Inflammatory macrophage treated with lipopolysaccharide for 1 hour (primary cell): ENCODE results near the gene LYZ.
A peak's percentile ranks its signal among the peaks of the same experiment; 100 is the strongest.

Source experiments
- DNase-seq, 2 donors: peaks; one replicate each; pipeline ENCODE4 v3.0.0-alpha.2; 2020 to 2022

The LYZ gene

DNA sequence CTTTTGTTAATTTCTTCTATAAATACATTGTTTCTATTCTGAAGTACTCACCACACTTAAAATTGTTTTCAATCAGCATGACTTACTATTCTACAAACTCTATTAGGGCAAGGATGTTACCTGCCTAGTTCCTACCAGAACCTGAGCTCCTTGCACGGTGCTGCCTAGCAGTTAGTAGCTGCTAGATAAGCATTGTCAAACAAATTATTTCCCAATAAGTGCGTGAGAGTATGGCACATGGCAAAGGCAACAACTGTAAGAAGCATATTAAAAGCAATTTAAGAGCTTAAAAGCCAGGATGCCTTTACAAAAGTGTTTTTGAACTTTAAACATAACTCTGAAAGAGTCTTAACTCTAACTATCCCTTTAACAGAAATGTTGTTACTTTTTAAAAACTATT is 8.2 kb upstream of the LYZ start:
- no peak for DNase-seq

DNA sequence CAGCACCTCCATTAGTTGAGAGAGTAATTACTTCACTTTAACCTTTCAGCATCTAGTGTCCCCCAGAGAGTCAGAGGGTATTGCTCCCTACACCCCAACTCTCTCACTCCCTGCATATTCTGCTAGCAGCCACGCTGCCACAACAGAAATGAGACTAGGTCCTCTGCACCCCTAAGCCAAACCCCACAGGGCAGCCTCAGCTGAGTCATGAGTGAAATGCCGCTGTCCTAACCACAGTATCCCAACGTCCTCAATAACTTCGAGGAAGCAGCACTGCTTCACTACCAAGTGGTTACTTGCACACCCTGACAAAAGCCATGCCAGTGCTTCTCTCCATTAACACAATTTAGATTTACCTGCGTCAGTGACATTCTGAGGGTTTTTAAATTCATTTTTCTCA is 6.9 kb upstream of the LYZ start:
- peak in 1 of 2 donors; percentile 68 for DNase-seq

DNA sequence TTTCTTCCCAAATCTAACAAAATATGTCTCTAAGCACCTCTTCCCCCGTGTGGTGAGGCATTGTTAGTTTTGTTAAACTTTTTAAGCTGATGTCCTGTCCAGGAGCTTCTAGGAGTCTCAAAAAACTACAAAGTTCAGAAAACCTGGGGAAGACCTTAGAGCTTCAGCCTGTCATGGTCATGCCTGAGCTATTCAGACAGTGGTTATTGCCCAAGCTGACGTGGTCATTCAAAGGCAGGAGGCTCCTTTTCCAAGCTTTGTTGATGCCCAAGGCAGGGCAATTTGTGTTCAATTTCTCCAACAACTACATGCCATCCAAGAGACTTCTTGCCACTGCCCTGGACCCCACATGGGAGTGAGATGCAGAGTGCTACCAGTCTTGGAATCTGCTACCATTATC is 5.8 kb upstream of the LYZ start:
- no peak for DNase-seq

DNA sequence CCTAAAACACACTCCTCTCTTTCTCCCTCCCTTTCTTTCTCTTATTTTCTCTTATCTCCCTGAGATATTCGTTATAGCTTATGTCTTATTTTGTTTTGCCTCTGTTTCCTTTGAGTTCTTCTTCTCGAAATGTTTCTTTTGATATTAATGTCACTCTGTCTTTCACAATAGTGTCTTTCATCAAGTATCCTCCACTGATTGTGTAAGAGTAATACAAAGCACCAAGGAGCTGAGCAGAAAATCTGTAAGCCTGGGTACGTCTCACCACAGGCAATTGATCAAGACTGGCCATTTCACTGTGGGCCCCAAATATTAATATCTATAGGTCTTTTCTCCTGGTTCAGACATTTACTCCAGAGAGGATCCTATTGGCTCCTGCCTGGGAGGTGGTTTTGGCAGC is 4.8 kb upstream of the LYZ start:
- peak; percentile 67 to 70 for DNase-seq

DNA sequence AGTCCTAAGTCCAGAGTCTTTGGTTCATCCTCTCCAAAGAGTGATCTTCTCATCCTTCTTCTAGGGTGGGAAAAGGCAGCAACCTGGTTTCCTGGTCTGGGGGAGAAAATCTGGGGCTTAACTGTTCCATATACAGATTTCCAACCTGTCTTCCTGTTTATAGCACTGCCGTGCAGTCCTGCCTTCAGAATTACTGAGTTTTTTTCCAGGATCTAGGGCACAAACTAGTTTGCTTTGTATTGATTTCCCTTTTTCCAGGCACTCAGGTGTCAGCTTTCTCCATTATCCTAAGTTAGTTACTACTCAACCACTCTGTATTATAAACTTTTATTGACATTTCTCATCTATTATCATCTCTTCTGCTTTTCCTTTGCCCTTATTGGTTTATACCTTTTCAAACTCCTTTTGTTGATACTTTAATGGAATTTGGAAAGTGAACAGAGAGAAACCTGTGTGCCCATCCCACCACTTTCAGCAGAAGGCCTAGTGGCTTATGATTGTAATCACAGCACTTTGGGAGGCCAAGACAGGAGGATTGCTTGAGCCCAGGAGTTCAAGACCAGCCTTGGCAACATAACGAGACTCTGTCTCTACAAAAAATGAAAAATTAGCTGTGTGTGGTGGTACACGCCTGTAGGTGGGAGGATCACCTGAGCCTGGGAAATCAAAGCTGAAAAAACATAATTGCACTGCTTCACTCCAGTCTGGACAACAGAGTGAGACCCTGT is 4.1 kb upstream of the LYZ start:
- no peak for DNase-seq

DNA sequence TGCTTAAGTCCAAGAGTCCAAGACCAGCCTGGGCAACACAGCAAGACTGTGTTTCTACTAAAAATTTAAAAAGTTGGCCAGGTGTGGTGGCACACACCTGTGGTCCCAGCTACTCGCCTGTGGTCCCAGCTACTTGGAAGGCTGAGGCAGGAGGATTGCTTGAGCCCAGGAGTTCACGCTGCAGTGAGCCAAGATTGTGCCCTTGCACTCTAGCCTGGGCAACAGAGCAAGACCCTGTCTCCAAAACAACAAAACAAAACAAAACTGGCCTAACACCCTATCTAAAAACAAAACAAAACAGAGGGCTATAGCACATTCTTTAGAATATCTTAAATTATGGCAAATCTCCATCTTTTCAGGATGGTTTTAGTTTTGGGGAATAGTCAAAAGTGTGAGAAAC is 3.1 kb upstream of the LYZ start:
- DNase-seq, result no peak

DNA sequence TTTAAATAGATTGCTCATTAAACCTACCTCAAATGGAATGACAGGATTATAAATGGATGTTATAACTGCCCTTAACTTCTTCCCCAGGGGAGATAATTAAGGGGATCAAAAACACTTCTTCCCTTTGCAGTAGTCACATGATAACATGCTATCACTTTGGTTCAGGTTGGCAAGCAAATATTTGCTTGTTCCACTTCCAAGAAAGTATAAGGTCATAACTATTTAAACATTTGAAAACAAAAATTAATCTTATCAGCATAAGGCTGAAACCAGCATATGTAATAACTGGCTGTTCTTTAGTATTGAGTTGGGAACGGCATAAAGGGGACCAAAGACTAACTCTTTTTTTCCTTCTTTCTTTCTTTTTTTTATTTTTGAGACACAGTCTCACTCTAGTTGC is 2.4 kb upstream of the LYZ start:
- DNase-seq, result no peak

DNA sequence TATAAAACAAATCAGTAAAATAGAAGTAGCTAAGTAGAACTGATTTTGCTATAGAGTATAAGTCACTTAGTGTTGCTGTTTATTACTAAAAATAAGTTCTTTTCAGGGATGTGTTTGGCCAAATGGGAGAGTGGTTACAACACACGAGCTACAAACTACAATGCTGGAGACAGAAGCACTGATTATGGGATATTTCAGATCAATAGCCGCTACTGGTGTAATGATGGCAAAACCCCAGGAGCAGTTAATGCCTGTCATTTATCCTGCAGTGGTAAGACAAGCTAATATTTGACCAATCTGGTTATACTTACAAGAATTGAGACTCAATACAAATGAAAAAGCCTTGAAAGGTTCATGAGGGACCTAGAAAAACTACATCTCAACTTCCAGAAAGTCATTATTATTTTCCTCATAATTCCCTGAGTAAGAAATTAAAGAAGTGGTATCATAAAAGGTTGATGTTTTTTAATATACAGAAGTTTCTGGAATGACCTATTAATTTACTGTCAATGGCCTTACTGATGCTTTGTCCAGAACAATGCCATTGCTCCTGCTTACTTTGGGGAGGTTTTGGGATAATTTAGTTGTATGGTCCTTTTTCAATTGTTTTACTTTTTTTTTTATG is 1.9 kb downstream of the LYZ start:
- no peak for DNase-seq

DNA sequence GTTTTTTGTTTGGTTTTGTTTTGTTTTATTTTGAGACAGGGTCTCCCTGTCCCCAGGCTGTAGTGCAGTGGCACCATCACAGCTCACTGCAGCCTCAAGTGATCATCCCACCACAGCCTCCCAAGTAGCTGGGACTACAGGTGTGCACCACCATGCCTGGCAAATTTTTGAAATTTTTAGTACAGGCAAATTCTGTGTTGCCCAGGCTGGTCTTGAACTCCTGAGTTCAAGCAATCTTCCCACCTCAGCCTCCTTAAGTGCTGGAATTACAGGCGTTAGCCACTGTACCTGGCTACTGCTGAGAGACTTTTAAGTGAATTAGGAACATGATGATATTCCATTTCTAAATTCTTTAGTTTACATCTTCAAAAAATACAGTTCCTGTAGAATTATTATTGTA is 2.6 kb downstream of the LYZ start:
- DNase-seq, result no peak

DNA sequence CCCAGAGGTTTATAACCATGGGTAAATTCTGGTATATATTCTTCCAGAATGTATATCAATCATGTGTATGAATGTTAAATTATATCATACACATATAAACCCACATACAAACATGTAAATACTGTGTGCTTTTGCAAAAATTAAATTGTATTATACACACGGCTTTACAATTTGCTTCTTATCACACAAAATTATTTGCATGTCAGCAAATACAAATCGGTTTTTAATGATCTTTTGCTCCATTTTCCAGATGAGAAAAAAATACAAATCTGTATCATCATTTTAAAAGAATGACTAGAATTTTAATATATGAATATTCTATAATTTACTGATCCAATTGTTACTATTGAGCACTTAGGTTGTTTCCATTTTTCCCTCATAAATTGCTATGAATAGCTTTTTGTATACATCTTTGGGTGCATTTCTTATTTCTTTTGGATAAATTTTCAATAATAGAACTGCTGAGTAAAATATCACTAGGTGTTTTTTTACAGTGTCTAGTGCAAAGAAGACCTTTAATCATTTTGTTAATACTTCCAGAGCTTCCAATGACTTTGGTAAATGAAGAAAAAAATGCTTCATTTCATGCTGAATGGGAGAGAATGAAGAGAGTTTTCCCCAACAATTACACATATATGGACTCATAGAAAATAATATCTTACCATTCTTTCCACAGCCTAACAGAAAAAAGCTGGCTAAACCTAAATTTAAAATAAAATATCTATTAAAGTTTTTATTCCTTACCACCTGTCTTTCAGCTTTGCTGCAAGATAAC is 3.5 kb downstream of the LYZ start:
- DNase-seq, result no peak

DNA sequence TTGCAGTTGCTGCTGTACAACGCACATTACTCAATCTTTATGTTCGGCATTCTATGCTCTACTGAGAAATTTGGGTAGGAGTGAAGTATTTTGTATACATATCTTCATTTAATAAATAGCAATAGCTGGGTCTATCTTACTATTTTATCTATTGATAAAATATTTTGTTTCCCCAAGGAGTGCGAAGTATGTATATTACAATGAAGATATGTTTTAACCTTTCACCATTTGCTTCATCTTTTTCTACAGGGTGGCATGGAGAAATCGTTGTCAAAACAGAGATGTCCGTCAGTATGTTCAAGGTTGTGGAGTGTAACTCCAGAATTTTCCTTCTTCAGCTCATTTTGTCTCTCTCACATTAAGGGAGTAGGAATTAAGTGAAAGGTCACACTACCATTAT is 4.7 kb downstream of the LYZ start:
- no peak for DNase-seq

DNA sequence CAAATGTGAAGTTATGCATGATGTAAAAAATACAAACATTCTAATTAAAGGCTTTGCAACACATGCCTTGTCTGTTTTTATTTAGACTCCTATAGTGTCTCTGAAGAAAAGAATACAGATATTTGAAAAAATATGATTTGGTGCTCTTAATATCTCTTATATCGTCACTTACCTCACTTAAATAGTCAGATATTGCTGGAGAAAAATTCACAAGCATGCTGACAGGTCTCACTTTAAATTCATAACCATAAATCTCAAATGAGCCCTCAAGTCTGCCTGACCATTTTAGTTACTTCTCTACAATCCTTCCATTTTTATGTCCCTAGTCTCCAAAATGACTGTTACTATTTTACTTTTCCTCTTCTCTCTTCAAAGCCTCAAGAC is 6.0 kb downstream of the LYZ start:
- no peak for DNase-seq

DNA sequence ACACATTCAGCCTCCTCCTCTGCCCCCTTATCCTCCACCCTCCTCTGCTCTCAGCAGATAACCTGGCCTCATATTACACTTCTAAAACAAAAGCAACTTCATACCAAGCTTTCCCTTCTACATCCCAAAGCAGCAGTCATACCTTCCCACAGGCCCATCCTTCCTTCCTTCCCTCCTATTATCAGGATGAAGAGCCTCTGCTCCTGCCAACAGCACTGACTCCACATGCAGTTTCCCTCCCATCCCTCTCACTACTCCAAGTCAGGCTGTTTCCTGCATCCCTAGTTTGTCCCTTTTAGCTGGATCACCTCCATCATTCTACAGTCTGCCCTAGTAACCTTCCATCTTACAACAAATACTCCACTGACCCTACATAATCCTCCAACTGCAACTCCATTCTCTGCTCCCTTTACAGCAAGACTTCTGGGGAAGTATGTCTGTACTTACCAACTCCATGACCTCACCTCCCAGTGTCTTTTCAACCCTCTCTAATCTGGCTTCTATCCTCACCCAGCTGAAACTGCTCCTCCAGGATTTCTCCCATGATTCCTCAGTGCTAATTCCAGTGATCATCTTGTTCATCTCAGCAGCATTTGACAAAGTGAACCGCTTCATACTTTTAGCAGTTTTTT is 6.5 kb downstream of the LYZ start:
- DNase-seq, result no peak

DNA sequence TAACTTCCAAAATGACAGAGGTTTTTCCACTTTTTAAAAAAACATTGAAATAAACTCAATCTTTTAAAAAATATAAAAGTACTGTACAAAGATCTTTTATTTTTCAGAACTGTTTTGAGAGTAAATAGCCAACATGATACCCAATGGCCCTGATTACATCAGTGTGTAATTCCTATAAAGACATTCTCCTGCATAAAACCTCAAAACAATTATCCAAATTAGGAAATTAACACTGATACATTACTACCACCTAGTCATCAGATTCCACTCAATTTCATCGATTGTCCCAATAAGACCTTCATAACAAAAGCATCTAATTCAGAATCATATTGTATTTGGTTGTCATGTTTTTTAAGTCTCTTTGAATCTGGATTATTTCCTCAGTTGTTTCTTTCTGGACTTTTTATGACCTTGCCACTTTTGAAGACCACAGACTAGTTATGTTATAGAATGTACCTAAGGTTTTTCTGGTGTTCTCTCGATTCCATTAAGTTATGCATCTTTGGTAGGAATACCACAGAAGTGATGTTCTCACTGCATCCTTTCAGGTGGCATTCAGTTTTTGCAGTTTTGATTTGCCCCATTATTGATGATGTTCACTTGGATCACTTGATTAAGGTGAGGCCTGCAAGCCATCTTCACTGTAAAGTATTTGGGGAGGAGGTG is 7.3 kb downstream of the LYZ start:
- no peak for DNase-seq

DNA sequence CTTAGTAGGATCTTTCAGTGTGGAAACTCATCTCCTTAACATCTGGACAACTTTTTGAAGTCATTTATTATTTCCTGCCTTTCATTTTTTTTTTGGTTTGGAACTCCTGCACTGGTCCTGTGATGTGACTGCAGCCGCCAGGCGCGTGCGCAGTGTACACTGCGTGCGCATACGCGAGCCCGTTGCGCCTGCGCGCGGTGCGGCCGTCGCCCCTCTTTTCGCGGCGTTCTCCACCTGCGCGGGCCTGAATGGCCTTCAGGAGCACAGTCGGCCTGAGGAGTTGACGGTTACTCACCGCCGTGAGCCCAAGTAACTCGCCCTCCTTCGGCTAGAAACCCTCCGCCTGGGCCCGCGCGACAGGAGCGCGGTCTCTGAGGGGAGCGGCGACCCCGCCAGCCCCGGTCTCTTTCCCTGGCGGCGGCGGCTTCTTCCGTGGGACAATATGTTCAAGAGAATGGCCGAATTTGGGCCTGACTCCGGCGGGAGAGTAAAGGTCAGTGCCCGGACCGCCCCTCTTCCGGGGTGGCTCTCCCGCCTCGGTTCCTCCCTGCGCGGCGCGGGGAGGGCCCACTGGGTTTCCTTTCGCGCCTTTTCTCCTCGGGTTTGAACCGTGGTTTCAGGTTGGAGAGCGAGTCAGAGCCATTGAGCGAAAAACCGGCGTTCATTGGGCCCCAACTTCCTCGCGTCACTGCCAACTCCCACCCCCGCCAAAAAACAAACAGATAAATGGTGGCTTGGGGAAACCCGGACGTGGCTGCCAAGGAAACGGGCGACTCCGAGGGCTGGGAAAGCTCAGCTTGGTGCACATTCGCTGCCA is 11.6 kb downstream of the LYZ start, which contains the start of gene YEATS4:
TSS of gene YEATS4 (plus strand) at position 213 of the 817 bp plus-strand sequence. CDS start at position 443, 230 bp downstream.
- peak; percentile 88 to 92 for DNase-seq

DNA sequence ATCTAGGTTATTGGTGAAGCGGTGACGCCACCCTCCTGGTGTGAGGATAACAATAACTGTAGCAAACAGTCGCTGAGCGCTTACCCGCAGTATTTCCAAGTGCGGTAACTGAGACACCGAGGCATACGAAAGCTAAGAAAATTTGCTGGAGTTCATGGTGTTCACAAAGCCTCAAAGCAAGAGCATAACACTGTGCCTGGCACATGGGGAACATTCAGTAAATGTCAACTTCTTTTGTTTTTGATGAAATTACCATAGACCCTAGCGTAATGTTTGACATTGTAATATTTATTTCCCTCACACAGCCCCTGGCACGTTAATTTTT is 12.1 kb downstream of the LYZ start:
- no peak for DNase-seq

DNA sequence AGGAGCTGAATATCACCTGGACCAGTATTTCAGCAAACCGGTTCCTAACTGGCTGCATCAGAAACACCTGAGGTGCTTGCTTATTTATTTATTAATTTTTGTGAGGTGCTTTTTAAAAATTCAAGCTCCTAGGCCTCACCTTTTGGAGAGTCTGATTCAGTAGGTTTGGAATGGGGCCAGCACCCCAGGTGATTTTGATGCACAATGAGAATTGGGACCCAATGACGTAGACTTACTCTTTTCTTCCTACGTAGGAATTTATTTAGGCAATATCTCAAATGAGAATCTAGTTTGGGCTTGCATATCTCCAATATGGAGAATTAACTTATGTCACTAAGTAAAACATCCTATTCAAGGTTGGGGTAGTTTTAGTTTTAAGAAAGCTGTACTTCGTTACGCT is 18.6 kb downstream of the LYZ start:
- no peak for DNase-seq

DNA sequence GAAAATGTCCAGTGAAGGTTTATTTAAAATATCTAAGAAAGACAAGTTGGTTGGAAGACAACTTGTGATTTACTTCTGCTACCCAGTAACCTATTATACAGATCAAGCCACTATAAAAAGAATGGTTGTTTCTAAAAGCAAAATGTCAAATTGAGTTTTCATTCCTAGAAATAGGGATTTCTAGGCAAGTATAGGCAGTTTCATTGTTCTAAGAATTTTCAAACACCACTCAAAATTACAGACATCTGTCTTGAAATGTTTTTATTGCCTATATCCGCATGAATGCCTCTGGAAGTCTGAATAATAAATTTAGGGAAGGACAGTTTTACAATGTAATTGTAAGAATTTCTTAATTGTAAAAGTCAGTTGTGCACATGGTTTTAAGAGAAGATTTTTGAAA is 20.0 kb downstream of the LYZ start:
- no peak for DNase-seq

DNA sequence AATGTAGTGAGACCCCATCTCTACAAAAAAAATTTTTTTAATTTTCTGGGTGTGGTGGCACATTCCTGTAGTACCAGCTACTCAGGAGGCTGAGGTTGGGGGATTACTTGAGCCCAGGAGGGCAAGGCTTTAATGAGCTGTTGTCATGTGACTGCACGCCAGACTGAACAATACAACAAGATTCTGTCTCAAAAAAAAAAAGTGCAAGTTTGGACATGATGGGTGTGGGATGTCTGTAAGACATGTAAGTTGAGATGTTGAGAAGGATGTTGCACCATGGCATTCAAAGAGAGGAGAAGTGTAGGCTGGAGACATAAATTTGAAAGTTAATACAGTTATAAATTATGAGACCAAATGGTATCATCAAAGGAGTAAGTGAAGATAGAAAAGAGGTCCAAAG is 34.9 kb downstream of the LYZ start:
- DNase-seq, result no peak

DNA sequence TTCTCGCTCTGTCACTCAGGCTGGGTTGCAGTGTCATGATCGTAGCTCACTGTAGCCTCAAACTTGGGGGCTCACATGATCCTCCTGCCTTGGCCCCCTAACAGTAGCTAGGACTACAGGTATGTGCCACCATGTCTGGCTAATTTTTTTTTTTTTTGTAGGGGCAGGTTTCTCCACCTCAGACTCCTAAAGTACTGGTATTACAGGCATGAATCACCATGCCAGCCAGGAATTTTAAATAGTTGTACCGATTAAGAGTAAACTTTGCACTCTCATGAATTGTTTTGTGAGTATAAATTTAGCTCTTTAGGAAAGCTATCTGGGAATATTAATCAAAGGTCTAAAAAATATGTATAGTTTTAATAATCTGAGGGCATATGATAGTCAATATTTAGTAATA is 36.9 kb downstream of the LYZ start:
- no peak for DNase-seq

DNA sequence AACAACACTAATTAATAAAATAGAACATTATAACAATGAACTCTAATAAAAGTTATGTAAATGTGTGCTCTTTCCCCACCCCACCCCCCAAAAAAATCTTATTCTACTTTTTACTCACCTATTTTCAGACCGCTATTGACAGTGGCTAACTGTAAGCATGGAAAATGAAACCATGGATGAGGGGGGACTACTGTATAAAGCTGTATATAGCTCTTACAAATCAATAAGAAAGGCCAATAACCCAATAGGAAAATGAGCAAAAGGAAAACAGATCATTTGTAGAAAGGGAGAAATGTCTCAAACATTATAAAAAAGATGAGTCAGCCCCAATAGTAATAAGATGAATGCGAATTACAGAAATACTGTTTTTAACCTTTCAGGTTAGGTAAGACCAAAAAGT is 38.7 kb downstream of the LYZ start:
- no peak for DNase-seq

DNA sequence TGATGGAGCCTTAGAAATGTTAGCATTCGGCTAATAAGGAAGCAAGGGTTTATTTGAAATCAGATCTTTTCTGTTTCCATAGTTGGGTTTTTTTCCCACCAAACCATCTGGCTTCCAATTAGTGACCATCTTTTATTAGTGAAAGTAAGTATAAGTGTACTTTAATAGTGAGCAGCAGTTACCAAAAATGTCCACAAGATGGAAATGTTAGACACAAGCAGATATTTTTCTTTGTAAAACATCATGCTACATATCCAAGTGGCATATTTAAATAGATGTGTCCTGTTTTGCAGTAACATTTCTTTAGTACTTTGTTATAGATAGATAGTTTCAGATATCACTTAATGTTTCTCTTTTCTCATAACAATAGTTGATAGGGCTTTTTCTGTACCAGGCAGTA is 40.2 kb downstream of the LYZ start:
- peak; percentile 8 to 22 for DNase-seq
